H1 (cell line): Measurements from ENCODE around the gene CFAP65. TPM values are rescaled to one million over a fixed set of nuclear protein-coding genes. Genes with fewer than 3 reads are reported as not detected.

Experiments
- CTCF ChIA-PET: fragments of 300-600 bp; sonication (Branson Sonifier 250); formaldehyde crosslinking; loops from one replicate; lab custom pipeline; 2021; ENCODE audit not compliant: partially characterized antibody; lab: Charles Lee
- POLR2A ChIA-PET: fragments of 300-600 bp; sonication (Branson Sonifier 250); formaldehyde crosslinking; loops from one replicate; lab custom pipeline; 2021; ENCODE audit warnings: inconsistent platforms; ENCODE audit not compliant: partially characterized antibody; lab: Charles Lee
- DNase-seq, 2 experiments: peaks; one replicate each; pipeline versions ENCODE4 v3.0.0 to v3.0.0-alpha.2; 2010 to 2022; ENCODE audit warnings: low spot score in 2 of 2, low read depth in 1 of 2, mixed read lengths in 1 of 2
- FAIRE-seq: peaks from 2 replicates; lab custom pipeline; 2011; peaks lifted over from hg19 to GRCh38; lab: Jason Lieb, UNC
- H2AFZ ChIP-seq: 2 replicates; pipeline ENCODE4 v1.8.1; 2012; ENCODE audit warnings: low read length, inconsistent platforms
- H2AK5ac ChIP-seq: 2 replicates; pipeline ENCODE4 v1.6.1; 2013; ENCODE audit warnings: low read depth, low read length
- H2BK120ac ChIP-seq: replicated peaks from 2 replicates; pipeline ENCODE3; 2013; ENCODE audit warnings: low read depth, low read length, inconsistent platforms
- H2BK12ac ChIP-seq: 2 replicates; pipeline ENCODE4 v1.6.1; 2013; ENCODE audit warnings: low read depth, low read length
- H2BK15ac ChIP-seq: 2 replicates; pipeline ENCODE4 v1.6.1; 2013; ENCODE audit warnings: low read length
- H2BK20ac ChIP-seq: 2 replicates; pipeline ENCODE4 v1.6.1; 2013; ENCODE audit warnings: low read length
- H2BK5ac ChIP-seq: 2 replicates; pipeline ENCODE4 v1.6.1; 2013; ENCODE audit warnings: low read depth, low read length
- H3K14ac ChIP-seq: 2 replicates; pipeline ENCODE4 v1.6.1; 2013; ENCODE audit warnings: inconsistent platforms; ENCODE audit not compliant: insufficient read length
- H3K18ac ChIP-seq: 2 replicates; pipeline ENCODE4 v1.6.1; 2013; ENCODE audit warnings: low read length; ENCODE audit errors: extremely low read depth
- H3K23ac ChIP-seq: 2 replicates; pipeline ENCODE4 v1.6.1; 2013; ENCODE audit warnings: inconsistent platforms; ENCODE audit not compliant: insufficient read length
- H3K23me2 ChIP-seq: 2 replicates; pipeline ENCODE4 v1.6.1; 2013; ENCODE audit warnings: low read depth, low read length
- H3K27ac ChIP-seq: 2 replicates; pipeline ENCODE4 v1.6.1; 2011; ENCODE audit warnings: low read depth, low read length, inconsistent platforms
- H3K27me3 ChIP-seq, 4 experiments: replicated peaks in 1 of 4; 1 replicate in 1 of 4; 2 replicates in 3 of 4; pipeline versions ENCODE4 v1.6.1 to v1.8.1; 2011 to 2013; ENCODE audit warnings: low read length in 3 of 4, mild to moderate bottlenecking in 3 of 4, inconsistent platforms in 2 of 4, mixed read lengths in 2 of 4, moderate library complexity in 1 of 4; ENCODE audit not compliant: control insufficient read depth in 3 of 4, insufficient read depth in 3 of 4; ENCODE audit errors: extremely low read depth in 1 of 4
- H3K36me3 ChIP-seq, 4 experiments: 2 replicates each; pipeline versions ENCODE4 v1.6.1 to v1.8.1; 2011 to 2013; ENCODE audit warnings: mild to moderate bottlenecking in 4 of 4, low read length in 3 of 4, moderate library complexity in 2 of 4, control low read depth in 1 of 4, inconsistent platforms in 1 of 4; ENCODE audit not compliant: insufficient read depth in 4 of 4, control insufficient read depth in 2 of 4
- H3K4ac ChIP-seq: replicated peaks from 2 replicates; pipeline ENCODE3; 2013; ENCODE audit warnings: low read length, low read depth, mixed read lengths, inconsistent platforms; ENCODE audit not compliant: insufficient read length
- H3K4me1 ChIP-seq, 4 experiments: replicated peaks in 1 of 4; 1 replicate in 1 of 4; 2 replicates in 3 of 4; pipeline versions ENCODE4 v1.6.1 to v1.8.1; 2011 to 2013; ENCODE audit warnings: low read length in 3 of 4, inconsistent platforms in 2 of 4, mixed read lengths in 1 of 4; ENCODE audit not compliant: insufficient read depth in 4 of 4, control insufficient read depth in 3 of 4
- H3K4me2 ChIP-seq, 2 experiments: 2 replicates each; pipeline versions ENCODE4 v1.6.1 to v1.8.1; 2011 to 2013; ENCODE audit warnings: low read depth in 2 of 2, low read length in 2 of 2, control low read depth in 1 of 2, inconsistent platforms in 1 of 2, mild to moderate bottlenecking in 1 of 2; ENCODE audit not compliant: insufficient read depth in 1 of 2
- H3K4me3 ChIP-seq, 4 experiments: fragments of 200-600, 300-600 bp in 1 of 4; sonication (generic), shearing (Covaris generic), sonication (Bioruptor Twin) in 1 of 4; 2 replicates each; pipeline versions ENCODE4 v1.5.1 to v1.8.1; 2011 to 2016; ENCODE audit warnings: low read length in 4 of 4, low read depth in 3 of 4, control low read depth in 2 of 4, inconsistent platforms in 2 of 4, mild to moderate bottlenecking in 2 of 4, mixed read lengths in 1 of 4, moderate library complexity in 1 of 4; ENCODE audit not compliant: insufficient read depth in 2 of 4; ENCODE audit errors: extremely low read depth in 1 of 4
- H3K56ac ChIP-seq: replicated peaks from 2 replicates; pipeline ENCODE3; 2013; ENCODE audit warnings: low read depth, mild to moderate bottlenecking, mixed read lengths, low read length, inconsistent platforms; ENCODE audit not compliant: insufficient read length
- H3K79me1 ChIP-seq: 2 replicates; pipeline ENCODE4 v1.6.1; 2013; ENCODE audit warnings: low read depth, low read length, control low read depth
- H3K79me2 ChIP-seq, 2 experiments: 2 replicates each; pipeline versions ENCODE4 v1.6.1 to v1.8.1; 2012 to 2013; ENCODE audit warnings: low read length in 2 of 2, mild to moderate bottlenecking in 2 of 2, inconsistent platforms in 1 of 2; ENCODE audit not compliant: insufficient read depth in 2 of 2, control insufficient read depth in 1 of 2
- H3K9ac ChIP-seq, 4 experiments: replicated peaks in 1 of 4; 1 replicate in 1 of 4; 2 replicates in 3 of 4; pipeline versions ENCODE4 v1.6.1 to v1.8.1; 2011 to 2013; ENCODE audit warnings: low read depth in 3 of 4, low read length in 3 of 4, control low read depth in 2 of 4, mild to moderate bottlenecking in 2 of 4, moderate library complexity in 2 of 4, inconsistent platforms in 1 of 4; ENCODE audit errors: extremely low read depth in 1 of 4
- H3K9me3 ChIP-seq, 2 experiments: 2 replicates each; pipeline versions ENCODE4 v1.6.1 to v1.8.1; 2012 to 2013; ENCODE audit warnings: mild to moderate bottlenecking in 2 of 2, moderate library complexity in 2 of 2, control low read depth in 1 of 2, inconsistent platforms in 1 of 2, low read depth in 1 of 2, low read length in 1 of 2, mixed read lengths in 1 of 2; ENCODE audit not compliant: insufficient read depth in 2 of 2
- H4K20me1 ChIP-seq, 2 experiments: replicated peaks in 1 of 2; 2 replicates each; pipeline versions ENCODE3 to v1.8.1; 2011 to 2013; ENCODE audit warnings: inconsistent platforms in 2 of 2, low read length in 2 of 2, mild to moderate bottlenecking in 1 of 2; ENCODE audit not compliant: insufficient read depth in 2 of 2, control insufficient read depth in 1 of 2
- H4K5ac ChIP-seq: 2 replicates; pipeline ENCODE4 v1.6.1; 2013; ENCODE audit warnings: low read length, low read depth, mixed read lengths, inconsistent platforms; ENCODE audit not compliant: insufficient read length
- H4K8ac ChIP-seq: 2 replicates; pipeline ENCODE4 v1.8.0; 2013; ENCODE audit warnings: mild to moderate bottlenecking, moderate library complexity, low read length, inconsistent platforms; ENCODE audit not compliant: insufficient read depth; ENCODE audit errors: extremely low read depth
- H4K91ac ChIP-seq: replicated peaks from 2 replicates; pipeline ENCODE3; 2013; ENCODE audit warnings: low read length, mixed read lengths, inconsistent platforms; ENCODE audit not compliant: insufficient read length
- BACH1 ChIP-seq: IDR thresholded peaks from 2 replicates; pipeline ENCODE4 v1.6.1; 2012; ENCODE audit warnings: low read length, improper control_type of control experiment
- BRCA1 ChIP-seq: IDR thresholded peaks from 2 replicates; pipeline ENCODE4 v1.6.1; 2012; ENCODE audit warnings: low read depth, low read length, improper control_type of control experiment
- GABPA ChIP-seq: IDR thresholded peaks from 2 replicates; pipeline ENCODE4 v1.6.1; 2011; ENCODE audit warnings: mild to moderate bottlenecking, low read length, moderate library complexity, borderline replicate concordance; ENCODE audit not compliant: insufficient read depth
- HDAC6 ChIP-seq: IDR thresholded peaks from one replicate; pipeline ENCODE4 v1.7.1; 2012; ENCODE audit warnings: low read depth, mild to moderate bottlenecking, inconsistent platforms, low read length, moderate library complexity
- KDM5A ChIP-seq: fragments of 200-600 bp; IDR thresholded peaks from 2 replicates; pipeline ENCODE4 v1.7.1; 2012; ENCODE audit warnings: mild to moderate bottlenecking, low read length, inconsistent platforms, mixed read lengths
- MAFK ChIP-seq: IDR thresholded peaks from 2 replicates; pipeline ENCODE4 v1.6.1; 2012; ENCODE audit warnings: low read depth, mild to moderate bottlenecking, improper control_type of control experiment, low read length
- PHF8 ChIP-seq: fragments of 200-600 bp; sonication (generic); conservative IDR thresholded peaks from 2 replicates; pipeline ENCODE4 v1.7.1; 2012; ENCODE audit warnings: low read depth, mild to moderate bottlenecking, inconsistent platforms, low read length, moderate library complexity
- POU5F1 ChIP-seq: IDR thresholded peaks from 2 replicates; pipeline ENCODE4 v1.6.1; 2011; ENCODE audit warnings: low read depth, mild to moderate bottlenecking, low read length, moderate library complexity
- RXRA ChIP-seq: IDR thresholded peaks from 2 replicates; pipeline ENCODE4 v1.6.1; 2011; ENCODE audit warnings: low read depth, mild to moderate bottlenecking, low read length, moderate library complexity; ENCODE audit not compliant: insufficient read depth
- SP1 ChIP-seq: IDR thresholded peaks from 2 replicates; pipeline ENCODE4 v1.6.1; 2011; ENCODE audit warnings: low read depth, low read length
- SP2 ChIP-seq: IDR thresholded peaks from 2 replicates; pipeline ENCODE4 v1.6.1; 2012; ENCODE audit warnings: mild to moderate bottlenecking, low read length, inconsistent platforms
- YY1 ChIP-seq: IDR thresholded peaks from 2 replicates; pipeline ENCODE4 v1.6.1; 2011; ENCODE audit warnings: low read depth, mild to moderate bottlenecking, low read length
- WGBS, 2 experiments: shearing (Covaris generic) in 1 of 2; methylation state at CpG; one replicate each; pipeline versions ENCODE4 v1.1.6 to v1.1.7; 2013 to 2015; ENCODE audit warnings: low lambda C conversion rate in 2 of 2, mixed read lengths in 2 of 2, inconsistent platforms in 1 of 2, low coverage in 1 of 2, missing lambda C conversion rate in 1 of 2; ENCODE audit not compliant: insufficient replicate concordance in 2 of 2, insufficient coverage in 1 of 2, insufficient read length in 1 of 2; ENCODE audit errors: extremely low coverage in 1 of 2, missing lambda C conversion rate in 1 of 2; 5-methylcytosine and 5-hydroxymethylcytosine counted together
- polyA plus RNA-seq, 7 experiments: library from polyadenylated mRNA; depleted of rRNA in 3 of 7; stranded (reverse) in 5 of 7; unstranded in 2 of 7; fragments of >200 nt in 5 of 7; fragments of 200-250 nt in 2 of 7; gene quantifications; 1 replicate in 5 of 7; 2 replicates in 1 of 7; 4 replicates in 1 of 7; pipeline versions ENCODE4 v1.2.1 to v1.2.3, GENCODE V29; 2011 to 2013; ENCODE audit warnings: missing spikeins in 2 of 7, mixed read lengths in 2 of 7
- total RNA-seq: library from RNA; stranded (reverse); fragmentation: NEBNext Ultra II Directional; extraction: Animal tissue kit (Norgen Biotek cat#: 25700); gene quantifications from 2 replicates; pipeline ENCODE4 v1.2.1, GENCODE V29; 2021

The CFAP65 gene
- total and polyA plus RNA-seq, 2 of the 8 experiments (the other 6 are each of a cell fraction or from before 2014, with no cell fraction given): 0.19 to 0.45 TPM

DNA sequence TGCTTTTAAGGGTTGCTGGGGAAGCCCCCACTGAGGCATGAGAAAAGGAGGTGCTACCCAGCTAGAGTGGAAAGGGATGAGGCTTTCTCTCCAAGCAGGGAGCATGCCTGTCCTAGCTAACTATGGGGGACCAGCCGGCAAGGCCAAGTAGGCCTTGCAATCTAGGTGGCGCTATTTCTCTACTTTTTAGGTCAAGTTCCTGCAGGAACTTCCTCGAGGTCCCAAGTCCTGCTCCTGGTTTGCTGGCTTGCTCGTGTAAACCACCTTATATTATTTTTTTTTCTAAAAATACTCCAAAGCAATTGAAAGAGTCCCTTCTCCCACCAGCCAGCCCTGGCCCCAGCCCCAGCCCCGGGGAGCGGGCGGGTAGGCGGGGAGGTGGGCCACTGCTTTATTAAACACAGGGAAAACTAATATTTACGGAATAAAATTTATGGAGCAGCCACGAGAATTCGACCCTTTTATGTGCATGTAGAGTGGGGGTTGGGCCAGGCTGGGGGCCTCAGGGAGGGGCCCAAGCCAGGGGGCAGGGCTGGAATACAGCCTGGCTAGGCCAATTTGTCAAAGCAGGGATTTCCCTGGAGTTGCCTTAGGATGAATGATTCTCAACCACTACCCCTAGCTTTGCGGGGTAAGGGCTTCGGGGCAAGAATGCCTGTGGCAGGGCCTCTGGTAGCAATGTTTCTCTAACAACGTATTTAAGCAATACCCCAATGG lies 32.3 kb upstream of the CFAP65 start:
- H2BK5ac ChIP-seq: no peak overlapping the region
- DNase-seq (peak in 1 of 2 experiments; percentile 63), FAIRE-seq (peak; percentile 99)
- H2BK15ac ChIP-seq: no peak overlapping the region
- no peak overlapping the region for H4K5ac ChIP-seq
- H3K36me3 ChIP-seq: peaks cover 0 to 5% (median under 1%) of the 10 kb centered on the region in 4 experiments; a peak in 3 of 8 replicates
- H2BK120ac ChIP-seq: no peak overlapping the region
- H3K14ac ChIP-seq: no peak overlapping the region
- H4K20me1 ChIP-seq: no peaks in the 10 kb centered on the region
- no peaks in the 10 kb centered on the region for H3K79me2 ChIP-seq
- ChIA-PET CTCF (interaction anchor here (0.6 to 62.8 kb wide), 25 partner anchors 9 to 296 kb away, joined by 3 to 1777 read pairs (median 5); partner anchors contain the start of genes CFAP65, IHH and NHEJ1), POLR2A (interaction anchor here (0.7 kb wide), 1 partner anchor 26 kb away, joined by 3 read pairs; no protein-coding TSS in a partner anchor)
- no peak overlapping the region for H3K18ac ChIP-seq
- peak overlapping the region in 1 of 4 experiments; percentile 41; a peak in 2 of 8 replicates for H3K4me3 ChIP-seq
- no peak overlapping the region for H3K56ac ChIP-seq
- H3K4me1 ChIP-seq: 0 out of 7 replicates have a peak, but pooled peaks cover 0 to 3% (median under 1%) of the 10 kb centered on the region in 4 experiments
- H3K27ac ChIP-seq: no peak overlapping the region
- no peak overlapping the region for H2BK20ac ChIP-seq
- no peak overlapping the region for H3K4ac ChIP-seq
- no peaks in the 10 kb centered on the region for H3K79me1 ChIP-seq
- H3K23ac ChIP-seq: no peak overlapping the region
- no peak overlapping the region for H2AK5ac ChIP-seq
- H2BK12ac ChIP-seq: no peak overlapping the region
- peak overlapping the region in 1 of 2 experiments; percentile 17; a peak in 1 of 4 replicates for H3K4me2 ChIP-seq
- no peaks in the 10 kb centered on the region for H3K27me3 ChIP-seq
- H2AFZ ChIP-seq: no peak overlapping the region
- no peak overlapping the region for H3K9ac ChIP-seq
- WGBS, 2 experiments: 39% methylated on average over 14 of the region's 14 CpGs; no CpG with 5 or more reads in 1 of the 2 experiments
- no peaks in the 10 kb centered on the region for H3K23me2 ChIP-seq
- H4K8ac ChIP-seq: no peak overlapping the region
- H3K9me3 ChIP-seq: no peaks in the 10 kb centered on the region
- H4K91ac ChIP-seq: no peak overlapping the region
- TF ChIP-seq YY1: peak; percentile 35; the same call in 1 of the 2 replicates
- TF ChIP-seq HDAC6: no peak
- no peak for TF ChIP-seq BACH1
- no peak for TF ChIP-seq POU5F1
- no peak for TF ChIP-seq PHF8
- no peak for TF ChIP-seq SP2
- no peak for TF ChIP-seq RXRA
- 0 out of 2 replicates have a peak, but pooled peaks have one; percentile 42 for TF ChIP-seq SP1
- TF ChIP-seq BRCA1: no peak
- TF ChIP-seq KDM5A: no peak
- TF ChIP-seq GABPA: no peak; the same call in 1 of the 2 replicates
- TF ChIP-seq MAFK: no peak
